Endothelial cell of umbilical vein (primary cell): ENCODE results near the gene CD24. TPM values are rescaled to one million over a fixed set of nuclear protein-coding genes. Genes with fewer than 3 reads are reported as not detected.
A peak's percentile ranks its signal among the peaks of the same experiment; 100 is the strongest.

Experiments
- BruUV-seq: library from RNA; stranded (reverse); fragments of 400-500 nt; replicated peaks from 2 replicates; lab custom pipeline; 2021; lab: Mats Ljungman, UMichigan
- CTCF ChIA-PET: fragments of 300-600, 350-600 bp; sonication (Branson Sonifier 250); formaldehyde crosslinking; loops from one replicate; lab custom pipeline; 2021; ENCODE audit warnings: antibody characterized with exemption, inconsistent platforms; lab: Charles Lee
- POLR2A ChIA-PET: fragments of 300-600, 350-600 bp; sonication (Branson Sonifier 250); formaldehyde crosslinking; loops from one replicate; lab custom pipeline; 2021; ENCODE audit warnings: antibody characterized with exemption, inconsistent platforms; lab: Charles Lee
- DNase-seq: peaks from one replicate; pipeline ENCODE4 v3.0.0-alpha.2; 2011; ENCODE audit warnings: low read depth, low spot score
- FAIRE-seq: peaks from 2 replicates; lab custom pipeline; 2011; peaks lifted over from hg19 to GRCh38; lab: Jason Lieb, UNC
- H2AFZ ChIP-seq: 2 replicates; pipeline ENCODE4 v1.6.0; 2012; ENCODE audit warnings: low read depth, low read length, control low read depth, inconsistent platforms
- H3K27ac ChIP-seq: 2 replicates; pipeline ENCODE4 v1.5.1; 2011; ENCODE audit warnings: low read depth, mild to moderate bottlenecking, control low read depth, low read length, moderate library complexity; ENCODE audit not compliant: insufficient read depth
- H3K27me3 ChIP-seq, 2 experiments: 2 replicates each; pipeline versions ENCODE4 v1.6.0 to v1.6.1; 2011; ENCODE audit warnings: low read length in 2 of 2, mixed read lengths in 1 of 2; ENCODE audit not compliant: control insufficient read depth in 2 of 2, insufficient read depth in 2 of 2
- H3K36me3 ChIP-seq, 2 experiments: 2 replicates in 1 of 2; 3 replicates in 1 of 2; pipeline ENCODE4 v1.5.1; 2011; ENCODE audit warnings: low read length in 2 of 2, mild to moderate bottlenecking in 1 of 2, moderate library complexity in 1 of 2; ENCODE audit not compliant: control insufficient read depth in 2 of 2, insufficient read depth in 2 of 2; ENCODE audit errors: extremely low read depth in 1 of 2
- H3K4me1 ChIP-seq: 3 replicates; pipeline ENCODE4 v1.5.1; 2011; ENCODE audit warnings: mild to moderate bottlenecking, low read length; ENCODE audit not compliant: control insufficient read depth, insufficient read depth; ENCODE audit errors: extremely low read depth
- H3K4me2 ChIP-seq: 2 replicates; pipeline ENCODE4 v1.6.1; 2011; ENCODE audit warnings: low read length, control low read depth, mixed read lengths; ENCODE audit not compliant: insufficient read depth
- H3K4me3 ChIP-seq, 3 experiments: fragments of 200-600 bp in 1 of 3; sonication (generic), shearing (Covaris generic) in 1 of 3; replicated peaks in 1 of 3; 2 replicates each; pipeline ENCODE4 v1.5.1; 2011 to 2016; ENCODE audit warnings: control low read depth in 3 of 3, low read length in 3 of 3, mild to moderate bottlenecking in 2 of 3, inconsistent platforms in 1 of 3, low read depth in 1 of 3, moderate library complexity in 1 of 3; ENCODE audit not compliant: insufficient read depth in 1 of 3
- H3K79me2 ChIP-seq: 2 replicates; pipeline ENCODE4 v1.6.0; 2012; ENCODE audit warnings: low read length, inconsistent platforms; ENCODE audit not compliant: control insufficient read depth, insufficient read depth
- H3K9ac ChIP-seq: replicated peaks from 2 replicates; pipeline ENCODE3; 2011; ENCODE audit warnings: low read length, control low read depth; ENCODE audit not compliant: insufficient read depth; ENCODE audit errors: extremely low read depth
- H3K9me1 ChIP-seq: replicated peaks from 3 replicates; pipeline ENCODE4 v1.6.0; 2011; ENCODE audit warnings: mild to moderate bottlenecking, low read length; ENCODE audit not compliant: control insufficient read depth, insufficient read depth; ENCODE audit errors: extremely low read depth
- H3K9me3 ChIP-seq: replicated peaks from 2 replicates; pipeline ENCODE4 v1.5.1; 2012; ENCODE audit warnings: low read length, inconsistent platforms; ENCODE audit not compliant: control insufficient read depth, insufficient read depth
- H4K20me1 ChIP-seq: replicated peaks from 2 replicates; pipeline ENCODE3; 2011; ENCODE audit warnings: mild to moderate bottlenecking, low read length; ENCODE audit not compliant: control insufficient read depth, insufficient read depth; ENCODE audit errors: extremely low read depth
- EZH2 ChIP-seq: IDR thresholded peaks from 2 replicates; pipeline ENCODE4 v1.6.1; 2012; ENCODE audit warnings: borderline replicate concordance, low read depth, mild to moderate bottlenecking, moderate library complexity, low read length, inconsistent platforms; ENCODE audit not compliant: severe bottlenecking
- JUN ChIP-seq: IDR thresholded peaks from 2 replicates; pipeline ENCODE4 v1.6.1; 2011; ENCODE audit warnings: borderline replicate concordance, low read depth; ENCODE audit not compliant: insufficient read length, insufficient read depth
- dilution Hi-C: fragments of 300-500 bp; cut with MboI; formaldehyde crosslinking; loops from one replicate; pipeline ENCODE4 v1.15.0; 2019; ENCODE audit warnings: low sequenced_read_pairs; ENCODE audit not compliant: extremely low pct_ligation_motif_present
- intact Hi-C: fragments of 100-400 bp; cut with micrococcal nuclease; formaldehyde crosslinking; loops from one replicate; pipeline ENCODE4 v1.10.0; 2022
- polyA plus RNA-seq, 4 experiments: library from polyadenylated mRNA; depleted of rRNA in 3 of 4; stranded (reverse) in 3 of 4; unstranded in 1 of 4; fragments of >200 nt; gene quantifications; 2 replicates each; pipeline versions ENCODE4 v1.2.1 to v1.2.3, GENCODE V29; 2011 to 2012; ENCODE audit warnings: missing spikeins in 1 of 4
- total RNA-seq: library from RNA; stranded (reverse); gene quantifications from 2 replicates; pipeline ENCODE4 v1.2.3, GENCODE V29; 2021
- TF ChIP-seq, protein P1 (sequence below), 2 donors: IDR thresholded peaks; 1 replicate in 1 of 2; 2 replicates in 1 of 2; pipeline ENCODE4 v1.5.1; 2011; ENCODE audit warnings: low read length in 2 of 2, mild to moderate bottlenecking in 2 of 2, moderate library complexity in 2 of 2, control low read depth in 1 of 2, inconsistent platforms in 1 of 2, low read depth in 1 of 2; ENCODE audit not compliant: insufficient read depth in 1 of 2; ENCODE audit errors: extremely low read depth in 1 of 2

CD24 gene
- total and polyA plus RNA-seq, 2 donors (not counting 3 experiments of a cell fraction or from before 2014, with no cell fraction given): 2.5 to 10.2 TPM

DNA sequence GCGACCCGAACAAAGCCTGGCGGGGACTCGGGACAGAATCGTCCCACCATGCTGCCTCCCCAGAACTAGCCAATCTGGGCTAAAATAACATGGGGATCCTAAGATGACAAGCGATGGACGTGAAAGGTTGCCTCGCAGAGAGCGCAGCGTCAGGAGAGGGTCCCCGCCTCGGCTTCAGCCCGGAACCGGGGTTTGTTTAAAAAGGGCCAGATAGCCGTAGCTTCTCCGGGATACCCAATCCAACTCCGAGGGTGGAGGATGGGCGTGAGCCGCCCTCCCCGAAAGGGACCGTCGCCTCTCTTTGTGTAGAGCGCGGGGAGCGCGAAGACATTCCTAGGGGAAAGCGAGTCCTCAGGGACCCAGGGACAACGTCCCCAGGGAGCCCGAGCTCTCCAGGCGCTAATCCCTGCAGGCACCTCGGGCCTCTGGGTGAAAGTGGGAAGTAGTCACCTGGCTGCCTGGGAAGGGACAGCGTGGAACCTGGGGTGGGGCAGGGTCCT, 643 bp downstream of the CD24 start:
- ChIA-PET POLR2A (no interaction called here), CTCF (interaction anchor here (1.1 kb wide), 1 partner anchor 23 kb away, joined by 3 read pairs; no protein-coding TSS in a partner anchor)
- Histone ChIP-seq H4K20me1 (no peaks in the 10 kb centered on the region), H3K27me3 (peaks cover 34 to 51% of the 10 kb centered on the region in 2 experiments), H3K9me1 (no peaks in the 10 kb centered on the region), H3K4me2 (no peak overlapping the region), H3K4me3 (no peak overlapping the region), H3K27ac (no peak overlapping the region), H3K4me1 (peaks cover 3% of the 10 kb centered on the region), H3K9me3 (no peaks in the 10 kb centered on the region), H2AFZ (no peak overlapping the region), H3K79me2 (no peaks in the 10 kb centered on the region), H3K9ac (no peak overlapping the region), H3K36me3 (no peaks in the 10 kb centered on the region)
- no TSS peak for BruUV-seq
- intact Hi-C loops: no loop called here
- DNase-seq (no peak), FAIRE-seq (no peak)
- dilution Hi-C loops: no loop called here
- TF ChIP-seq, protein P1, sequence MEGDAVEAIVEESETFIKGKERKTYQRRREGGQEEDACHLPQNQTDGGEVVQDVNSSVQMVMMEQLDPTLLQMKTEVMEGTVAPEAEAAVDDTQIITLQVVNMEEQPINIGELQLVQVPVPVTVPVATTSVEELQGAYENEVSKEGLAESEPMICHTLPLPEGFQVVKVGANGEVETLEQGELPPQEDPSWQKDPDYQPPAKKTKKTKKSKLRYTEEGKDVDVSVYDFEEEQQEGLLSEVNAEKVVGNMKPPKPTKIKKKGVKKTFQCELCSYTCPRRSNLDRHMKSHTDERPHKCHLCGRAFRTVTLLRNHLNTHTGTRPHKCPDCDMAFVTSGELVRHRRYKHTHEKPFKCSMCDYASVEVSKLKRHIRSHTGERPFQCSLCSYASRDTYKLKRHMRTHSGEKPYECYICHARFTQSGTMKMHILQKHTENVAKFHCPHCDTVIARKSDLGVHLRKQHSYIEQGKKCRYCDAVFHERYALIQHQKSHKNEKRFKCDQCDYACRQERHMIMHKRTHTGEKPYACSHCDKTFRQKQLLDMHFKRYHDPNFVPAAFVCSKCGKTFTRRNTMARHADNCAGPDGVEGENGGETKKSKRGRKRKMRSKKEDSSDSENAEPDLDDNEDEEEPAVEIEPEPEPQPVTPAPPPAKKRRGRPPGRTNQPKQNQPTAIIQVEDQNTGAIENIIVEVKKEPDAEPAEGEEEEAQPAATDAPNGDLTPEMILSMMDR (IDR thresholded peaks at IDR 0.05; ENCODE audit: extremely low read depth in 1 of 2, insufficient read depth in 1 of 2, low read depth in 1 of 2, low read length in 2 of 2): no peak
- no peak for TF ChIP-seq JUN
- TF ChIP-seq EZH2: peak; percentile 93
